ENCODE measurements around the gene QTRT2.

The QTRT2 gene

DNA sequence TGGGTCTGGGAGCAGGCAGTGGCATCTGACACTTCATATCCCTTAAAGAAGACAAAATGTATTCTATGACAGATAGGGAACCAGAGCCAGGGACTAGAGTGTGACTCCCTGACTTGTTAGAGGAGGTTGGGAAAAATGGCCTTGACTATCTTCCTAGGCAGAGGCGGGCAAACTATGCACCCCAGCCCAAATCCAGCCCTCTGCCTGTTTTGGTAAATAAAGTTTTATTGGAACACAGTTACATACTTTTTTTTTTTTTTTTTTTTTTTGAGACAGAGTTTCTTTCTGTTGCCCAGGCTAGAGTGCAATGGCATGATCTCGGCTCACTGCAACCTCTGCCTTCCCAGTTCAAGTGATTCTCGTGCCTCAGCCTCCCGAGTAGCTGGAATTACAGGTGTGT is 47.3 kb downstream of the QTRT2 start:
- no peak overlapping the region for H3K4me3 ChIP-seq (replicated peaks; ENCODE audit: low read depth, low read length)
- TF ChIP-seq CTCF (IDR thresholded peaks at IDR 0.05; ENCODE audit: low read depth, low read length, missing control alignments), result no peak
- no peak for DNase-seq (ENCODE audit: extremely low read depth, low read depth)

- no peak for DNase-seq (ENCODE audit: extremely low read depth, low read depth)
- no peak for TF ChIP-seq CTCF (IDR thresholded peaks at IDR 0.05; ENCODE audit: low read depth, low read length, missing control alignments)
- H3K4me3 ChIP-seq (replicated peaks; ENCODE audit: low read depth, low read length), result no peak overlapping the region
Observed at GRCh38 chr3:114104414-114104813, 47.9 kb downstream of the QTRT2 start.

DNA sequence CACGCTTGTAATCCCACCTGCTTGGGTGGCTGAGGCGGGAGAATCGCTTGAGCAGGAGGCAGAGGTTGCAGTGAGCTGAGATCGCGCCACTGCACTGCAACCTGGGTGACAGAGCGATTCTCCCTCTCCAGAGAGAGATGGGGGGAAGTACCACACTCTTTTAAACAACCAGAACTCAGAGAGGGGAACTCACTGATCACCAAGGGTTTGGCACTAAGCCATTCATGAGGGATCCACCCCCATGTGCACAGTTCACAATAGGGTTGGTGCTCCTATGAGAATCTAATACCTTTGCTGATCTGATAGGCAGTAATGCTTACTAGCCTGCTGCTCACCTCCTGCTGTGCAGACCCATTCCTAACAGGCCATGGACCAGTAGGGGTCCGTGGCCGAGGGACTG is 51.6 kb downstream of the QTRT2 start:
- no peak for DNase-seq (ENCODE audit: extremely low read depth, low read depth)
- H3K4me3 ChIP-seq (replicated peaks; ENCODE audit: low read depth, low read length), result no peak overlapping the region
- TF ChIP-seq CTCF (IDR thresholded peaks at IDR 0.05; ENCODE audit: low read depth, low read length, missing control alignments), result no peak

DNA sequence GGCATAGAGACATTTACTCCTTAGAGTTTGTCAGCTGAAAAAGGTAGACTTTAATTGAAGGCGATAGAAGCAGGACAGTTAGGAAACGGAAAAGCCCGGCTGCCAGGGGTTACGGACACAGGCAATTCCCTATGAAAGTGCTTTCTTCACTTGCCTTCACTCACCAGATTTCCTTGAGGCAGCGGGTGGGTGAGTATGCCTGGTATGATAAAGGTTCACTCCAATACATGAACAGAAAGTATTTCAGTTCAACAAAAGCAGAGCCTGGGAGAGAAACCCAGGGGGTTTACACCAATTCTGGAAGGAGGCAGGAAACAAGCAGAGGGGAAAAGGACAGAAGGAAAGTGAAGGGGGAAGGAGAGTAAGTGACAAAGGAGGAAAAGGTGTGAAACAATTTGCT is 53.9 kb downstream of the QTRT2 start:
- no peak overlapping the region for H3K4me3 ChIP-seq (replicated peaks; ENCODE audit: low read depth, low read length)
- no peak for TF ChIP-seq CTCF (IDR thresholded peaks at IDR 0.05; ENCODE audit: low read depth, low read length, missing control alignments)
- DNase-seq (ENCODE audit: extremely low read depth, low read depth), result no peak

DNA sequence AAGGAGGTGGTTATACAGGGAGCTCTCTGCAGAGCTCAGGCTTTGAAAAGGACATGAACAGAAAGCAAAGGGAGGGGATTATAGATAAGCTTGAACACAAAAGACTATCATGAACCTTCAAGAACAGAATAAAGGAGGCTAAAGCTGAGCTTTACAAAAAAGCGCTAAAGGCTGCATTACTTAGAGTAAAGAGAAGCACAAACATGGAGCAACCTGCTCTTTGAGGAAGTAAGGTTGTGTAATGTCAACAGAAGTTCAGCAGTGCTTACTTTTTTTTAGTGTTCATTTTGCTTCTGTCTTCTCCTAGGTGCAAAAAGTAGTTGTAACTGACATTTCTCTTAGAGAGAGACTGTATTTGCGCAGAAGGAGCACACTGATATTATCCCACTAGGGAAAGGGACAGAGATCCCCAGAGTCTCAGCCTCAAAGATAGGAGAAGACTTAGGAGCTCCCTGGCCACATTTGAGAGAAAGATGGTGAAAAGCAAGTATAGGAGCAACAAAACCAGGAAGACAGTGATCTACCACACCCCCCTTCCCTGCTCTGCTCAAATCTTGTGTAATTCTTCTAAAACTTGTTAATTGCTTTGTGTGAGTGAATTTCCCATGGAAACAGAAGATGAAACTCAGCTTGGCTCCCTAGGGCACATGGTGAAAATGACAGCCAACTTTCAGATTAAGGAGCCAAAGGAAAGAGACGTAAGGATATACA is 54.7 kb downstream of the QTRT2 start:
- no peak for TF ChIP-seq CTCF (IDR thresholded peaks at IDR 0.05; ENCODE audit: low read depth, low read length, missing control alignments)
- H3K4me3 ChIP-seq (replicated peaks; ENCODE audit: low read depth, low read length), result no peak overlapping the region
- DNase-seq (ENCODE audit: extremely low read depth, low read depth), result no peak

DNA sequence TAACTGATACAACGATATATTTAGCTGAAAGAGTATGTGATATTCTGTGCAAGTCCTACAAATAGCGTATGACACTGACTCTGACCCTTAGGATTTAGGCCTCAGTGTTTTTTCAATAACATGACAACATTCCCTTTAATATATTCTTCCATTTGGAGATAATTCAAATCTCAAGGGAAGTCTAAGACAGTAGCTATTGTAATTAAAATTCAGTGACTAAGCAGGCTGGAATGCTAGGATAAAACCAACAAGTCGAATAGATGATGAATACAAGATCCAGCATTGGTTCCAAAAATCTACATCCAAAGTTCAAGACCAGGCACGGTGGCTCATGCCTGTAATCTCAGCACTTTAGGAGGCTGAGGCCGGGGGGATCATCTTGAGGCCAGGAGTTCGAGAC is 56.2 kb downstream of the QTRT2 start:
- no peak for DNase-seq (ENCODE audit: extremely low read depth, low read depth)
- no peak for TF ChIP-seq CTCF (IDR thresholded peaks at IDR 0.05; ENCODE audit: low read depth, low read length, missing control alignments)

DNA sequence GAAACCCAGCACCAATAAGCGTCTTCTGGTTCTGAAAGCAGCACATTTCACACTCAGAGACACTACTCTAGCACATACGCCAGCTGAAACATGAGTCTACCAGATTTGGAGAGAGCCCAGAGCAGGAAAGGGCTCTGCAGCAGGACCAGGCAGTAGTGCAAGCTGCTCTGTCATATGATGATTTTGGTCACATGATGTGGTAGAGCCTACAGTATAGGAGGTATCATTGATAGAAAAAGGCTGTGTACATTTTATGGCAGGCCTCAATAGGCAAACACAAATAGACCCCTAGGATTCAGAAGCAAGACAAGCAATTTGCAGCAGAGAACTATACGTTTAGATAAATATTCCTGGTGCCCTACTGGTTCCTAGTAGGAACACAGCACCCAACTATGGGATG is 58.2 kb downstream of the QTRT2 start:
- no peak for TF ChIP-seq CTCF (IDR thresholded peaks at IDR 0.05; ENCODE audit: low read depth, low read length, missing control alignments)
- H3K4me3 ChIP-seq (replicated peaks; ENCODE audit: low read depth, low read length), result no peak overlapping the region
- DNase-seq (ENCODE audit: extremely low read depth, low read depth), result no peak

More for the DNA sequence above, 56.2 kb downstream of the QTRT2 start:
- H3K4me3 ChIP-seq (replicated peaks; ENCODE audit: low read depth, low read length), result no peak overlapping the region

All from HFF-Myc (cell line).